Osteocyte (in vitro differentiated cells): ENCODE data around the gene C16orf89. TPM values are rescaled to one million over a fixed set of nuclear protein-coding genes. Genes with fewer than 3 reads are reported as not detected.
"Not testable (repeated sequence)": the region's sequence is repeated elsewhere in the genome, so short reads cannot be mapped to it uniquely, and the experiment has no call there.

ENCODE experiments used
- DNase-seq: peaks from one replicate; pipeline ENCODE4 v3.0.0; 2021; ENCODE audit warnings: mixed read lengths; ENCODE audit not compliant: unreplicated experiment; ENCODE audit errors: extremely low spot score
- H3K27ac Mint-ChIP-seq: one replicate; pipeline ENCODE4 v1.8.0; 2021; ENCODE audit warnings: mild to moderate bottlenecking, mixed read lengths; ENCODE audit not compliant: unreplicated experiment
- H3K27me3 Mint-ChIP-seq: one replicate; pipeline ENCODE4 v1.8.0; 2021; ENCODE audit warnings: mixed read lengths; ENCODE audit not compliant: unreplicated experiment
- H3K36me3 Mint-ChIP-seq: one replicate; pipeline ENCODE4 v1.8.0; 2021; ENCODE audit warnings: mixed read lengths; ENCODE audit not compliant: unreplicated experiment
- H3K4me1 Mint-ChIP-seq: one replicate; pipeline ENCODE4 v1.8.0; 2021; ENCODE audit warnings: mixed read lengths; ENCODE audit not compliant: unreplicated experiment
- H3K4me3 Mint-ChIP-seq: one replicate; pipeline ENCODE4 v1.8.0; 2021; ENCODE audit warnings: mild to moderate bottlenecking, moderate library complexity, mixed read lengths; ENCODE audit not compliant: unreplicated experiment
- H3K9me3 Mint-ChIP-seq: one replicate; pipeline ENCODE4 v1.8.0; 2021; ENCODE audit warnings: mixed read lengths; ENCODE audit not compliant: unreplicated experiment
- total RNA-seq: library from RNA; stranded (reverse); gene quantifications from 2 replicates; pipeline ENCODE4 v1.2.1, GENCODE V29; 2021

The C16orf89 gene
- total RNA-seq, 1 donor from 2014 or later, result not detected

DNA sequence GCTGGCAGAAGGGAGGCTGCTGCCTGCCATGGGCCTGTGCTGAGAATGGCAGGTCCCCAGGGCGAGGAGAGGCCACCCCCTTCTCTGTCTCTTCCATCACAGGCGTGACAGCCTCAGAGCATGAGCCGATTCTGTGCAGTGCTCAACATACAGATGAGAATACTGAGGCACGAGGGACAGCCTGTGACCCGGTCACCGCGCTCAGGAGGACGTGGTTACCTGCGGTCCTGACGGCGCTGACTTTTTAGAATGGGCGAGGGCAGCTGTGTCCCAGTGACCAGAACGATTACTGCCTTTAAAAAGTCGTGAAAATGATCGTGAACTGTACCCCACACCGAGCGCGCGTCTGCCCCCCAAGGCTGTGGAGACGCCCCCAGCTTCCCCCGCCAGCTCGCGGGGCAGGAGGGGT, 31.3 kb upstream of the C16orf89 start:
- H3K27ac Mint-ChIP-seq, result peak overlapping the region; percentile 56
- not testable (repeated sequence) for H3K36me3 Mint-ChIP-seq, H3K9me3 Mint-ChIP-seq, DNase-seq
- H3K4me1 Mint-ChIP-seq, result peaks cover 16% of the 10 kb centered on the region
- H3K27me3 Mint-ChIP-seq, result peaks cover 12% of the 10 kb centered on the region
- H3K4me3 Mint-ChIP-seq, result peak overlapping the region; percentile 81

DNA sequence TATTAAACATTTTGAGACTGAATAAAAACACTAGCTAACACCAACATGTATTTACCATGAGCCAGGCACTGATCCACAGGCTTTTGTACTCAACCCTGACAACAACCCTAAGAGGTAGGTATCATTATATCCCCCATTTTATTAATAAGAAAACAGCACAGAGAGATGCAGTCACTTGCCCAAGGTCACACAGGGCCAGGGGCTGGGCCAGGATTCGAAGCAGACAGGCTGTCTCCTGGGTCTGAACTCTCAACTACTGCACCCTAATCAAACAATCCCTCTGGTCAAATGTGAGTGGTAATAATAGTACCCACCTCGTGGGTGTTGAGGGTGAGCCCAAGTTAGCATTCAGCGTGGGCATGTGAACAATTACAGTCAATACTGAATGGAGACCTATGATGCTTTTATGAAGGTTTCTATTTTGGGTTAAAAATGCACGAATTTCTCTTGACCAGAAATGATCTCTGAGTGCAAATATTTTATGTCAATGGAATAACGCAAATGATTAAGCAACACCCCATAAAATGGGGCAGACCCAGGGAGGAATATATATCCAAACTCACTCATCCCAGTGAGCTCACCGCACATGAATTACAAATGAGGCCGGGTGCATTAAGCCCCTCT, 30.8 kb upstream of the C16orf89 start:
- H3K36me3 Mint-ChIP-seq, H3K9me3 Mint-ChIP-seq, DNase-seq: not testable (repeated sequence)
- Mint-ChIP-seq H3K4me1 (peaks cover 17% of the 10 kb centered on the region), H3K4me3 (peak overlapping the region; percentile 81), H3K27ac (peak overlapping the region; percentile 56), H3K27me3 (peaks cover 12% of the 10 kb centered on the region)

DNA sequence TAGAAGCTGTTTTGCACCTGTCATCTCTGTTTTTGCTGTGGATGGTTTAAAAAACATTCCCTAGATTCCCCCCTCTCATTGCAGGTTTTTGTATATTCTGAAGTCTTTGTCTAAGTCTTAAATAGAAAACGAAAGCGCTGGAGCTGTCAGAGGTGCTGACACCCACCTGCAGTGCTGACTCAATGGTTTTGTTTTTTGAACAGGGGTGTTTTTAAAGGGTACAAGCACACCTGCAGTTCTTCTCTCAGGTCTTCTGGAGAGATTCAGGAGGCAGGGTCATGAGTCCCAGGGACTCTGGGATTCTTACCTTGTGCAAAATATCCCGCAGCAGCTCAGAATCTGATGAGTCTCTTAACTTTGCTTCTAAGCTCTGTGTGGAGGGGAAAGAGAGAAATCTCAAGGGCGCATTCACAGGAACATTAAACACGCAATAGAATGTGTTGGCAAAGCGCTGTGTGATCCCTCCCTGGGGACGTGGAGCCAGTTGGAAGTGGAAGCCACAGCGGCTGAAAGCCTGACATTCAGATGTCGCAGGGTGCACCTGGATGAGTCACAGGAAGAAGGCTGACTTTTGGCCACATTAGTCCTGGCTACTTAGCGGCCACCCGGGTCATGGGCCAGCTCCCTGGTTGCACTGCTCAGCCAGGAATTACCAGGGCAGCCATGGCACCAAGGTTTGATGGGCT, 29.5 kb upstream of the C16orf89 start:
- not testable (repeated sequence) for H3K9me3 Mint-ChIP-seq, H3K4me3 Mint-ChIP-seq, H3K36me3 Mint-ChIP-seq, H3K27ac Mint-ChIP-seq, DNase-seq, H3K27me3 Mint-ChIP-seq
- peaks cover 17% of the 10 kb centered on the region for H3K4me1 Mint-ChIP-seq

DNA sequence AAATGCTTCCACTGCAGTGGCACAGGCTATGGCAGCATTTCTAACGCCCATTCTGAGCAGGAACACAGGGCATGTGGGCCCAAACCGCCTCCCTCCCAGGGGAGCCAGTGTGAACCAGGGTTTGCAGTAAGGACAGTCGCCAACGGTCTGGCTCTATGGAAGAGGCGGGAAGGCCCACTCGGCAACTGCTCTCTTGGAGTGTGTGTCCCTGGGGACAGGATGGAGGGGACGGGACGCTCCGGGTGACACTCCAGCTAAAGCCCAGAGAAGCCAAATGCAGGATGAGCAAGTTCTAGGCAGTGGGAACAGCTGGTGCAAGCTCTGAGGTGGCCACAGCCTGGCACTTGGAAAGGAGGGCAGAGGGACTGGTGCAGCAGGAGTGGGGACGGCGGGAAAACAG, 28.0 kb upstream of the C16orf89 start:
- H3K27ac Mint-ChIP-seq, H3K27me3 Mint-ChIP-seq, H3K4me3 Mint-ChIP-seq, H3K9me3 Mint-ChIP-seq, DNase-seq, H3K36me3 Mint-ChIP-seq: not testable (repeated sequence)
- peaks cover 14% of the 10 kb centered on the region for H3K4me1 Mint-ChIP-seq

DNA sequence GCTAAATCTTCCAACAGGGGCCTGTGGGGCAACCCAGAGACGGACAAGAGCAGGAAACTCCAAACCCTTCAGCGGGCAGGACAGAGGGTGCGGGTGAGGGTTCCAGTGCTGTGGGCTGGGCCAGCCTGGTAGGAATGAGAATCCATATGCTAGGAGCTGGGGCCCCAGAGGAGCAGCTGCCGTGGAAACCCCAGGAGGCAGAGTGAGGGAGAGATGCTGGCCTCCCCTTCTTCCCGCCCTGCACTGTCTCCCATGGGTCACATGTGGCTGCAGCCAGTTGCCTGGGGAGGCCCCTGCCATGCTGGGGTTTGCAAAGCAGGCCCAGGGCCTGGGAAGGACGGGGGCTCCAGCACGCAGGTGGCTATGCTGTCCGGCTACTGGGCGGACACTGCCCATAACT, 27.3 kb upstream of the C16orf89 start:
- DNase-seq, H3K9me3 Mint-ChIP-seq, H3K36me3 Mint-ChIP-seq, H3K4me3 Mint-ChIP-seq, H3K27ac Mint-ChIP-seq, H3K27me3 Mint-ChIP-seq: not testable (repeated sequence)
- peaks cover 13% of the 10 kb centered on the region for H3K4me1 Mint-ChIP-seq

DNA sequence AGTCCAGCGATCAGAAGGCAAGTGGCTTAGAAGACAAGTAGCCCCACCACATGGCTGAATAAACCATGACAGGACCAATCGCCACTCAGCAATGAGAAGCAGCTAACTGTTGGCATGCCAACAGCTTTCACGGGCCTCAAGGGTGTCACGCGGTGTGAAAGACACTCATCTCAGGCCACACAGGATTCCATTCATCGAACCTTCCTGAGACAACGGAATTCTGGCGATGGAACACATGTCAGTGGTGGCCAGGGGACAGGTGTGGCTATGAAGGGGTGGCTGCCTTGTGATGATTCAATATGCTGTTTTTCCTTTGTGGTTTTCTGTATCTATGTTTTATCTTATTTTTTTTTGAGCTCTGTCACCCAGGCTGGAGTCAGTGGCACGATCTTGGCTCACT, 24.8 kb upstream of the C16orf89 start:
- not testable (repeated sequence) for H3K4me1 Mint-ChIP-seq, H3K4me3 Mint-ChIP-seq, H3K36me3 Mint-ChIP-seq

DNA sequence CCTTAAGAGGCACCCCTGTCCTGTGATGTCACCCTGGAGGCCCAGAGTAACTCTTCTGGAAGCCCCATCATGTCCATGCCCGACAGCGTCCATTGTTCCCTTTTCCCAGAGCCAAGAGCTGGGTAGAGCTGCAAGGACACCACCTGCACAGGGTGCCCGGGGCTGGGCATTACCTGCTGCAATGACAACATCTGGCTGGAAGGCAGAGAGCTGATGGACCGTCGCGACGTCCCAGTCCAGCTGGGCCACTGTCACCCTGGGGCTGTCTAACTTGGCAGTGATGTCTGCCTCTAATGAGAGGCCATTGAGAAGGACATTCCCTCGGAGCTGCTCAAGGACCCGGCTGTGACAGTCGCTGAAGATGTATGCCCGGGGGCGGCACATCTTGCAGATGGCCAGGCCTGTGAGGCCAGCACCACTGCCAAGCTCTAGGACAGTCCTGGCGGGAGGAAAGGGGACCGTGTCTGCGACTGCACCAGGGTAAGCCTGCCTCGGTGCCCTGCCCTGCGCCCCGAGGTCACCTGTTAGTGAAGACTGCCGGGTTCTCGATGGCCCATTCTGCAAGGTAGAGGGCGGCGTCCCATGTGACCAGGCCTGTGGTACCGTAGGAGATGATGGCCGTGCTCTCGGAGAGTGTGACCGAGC, 24.3 kb upstream of the C16orf89 start:
- H3K27me3 Mint-ChIP-seq, DNase-seq, H3K4me3 Mint-ChIP-seq, H3K9me3 Mint-ChIP-seq, H3K36me3 Mint-ChIP-seq, H3K27ac Mint-ChIP-seq, H3K4me1 Mint-ChIP-seq: not testable (repeated sequence)

More for the DNA sequence above, 24.8 kb upstream of the C16orf89 start:
- not testable (repeated sequence) for H3K27ac Mint-ChIP-seq, DNase-seq, H3K27me3 Mint-ChIP-seq, H3K9me3 Mint-ChIP-seq

DNA sequence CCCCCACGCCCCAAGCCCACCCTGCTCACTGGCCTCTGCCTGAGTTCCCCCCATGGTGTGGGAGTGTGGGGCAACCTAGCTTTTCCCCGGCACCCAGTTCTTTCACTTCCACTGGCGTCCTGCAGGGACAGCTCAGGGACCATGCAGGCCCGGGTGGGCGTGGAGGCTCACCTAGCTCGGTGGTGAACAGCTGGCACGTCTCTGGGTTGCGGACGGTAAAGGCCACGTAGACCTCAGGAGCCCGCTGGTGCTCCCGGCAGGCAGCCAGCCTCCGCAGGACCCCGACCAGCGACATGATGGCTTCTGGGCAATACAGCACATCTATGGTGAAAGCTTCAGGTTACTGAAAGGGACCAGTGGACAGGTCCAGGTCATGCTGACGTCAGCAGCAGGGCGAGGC, 23.2 kb upstream of the C16orf89 start:
- H3K27me3 Mint-ChIP-seq, DNase-seq, H3K4me1 Mint-ChIP-seq, H3K27ac Mint-ChIP-seq, H3K9me3 Mint-ChIP-seq, H3K4me3 Mint-ChIP-seq: not testable (repeated sequence)
- H3K36me3 Mint-ChIP-seq, result peaks cover 16% of the 10 kb centered on the region

DNA sequence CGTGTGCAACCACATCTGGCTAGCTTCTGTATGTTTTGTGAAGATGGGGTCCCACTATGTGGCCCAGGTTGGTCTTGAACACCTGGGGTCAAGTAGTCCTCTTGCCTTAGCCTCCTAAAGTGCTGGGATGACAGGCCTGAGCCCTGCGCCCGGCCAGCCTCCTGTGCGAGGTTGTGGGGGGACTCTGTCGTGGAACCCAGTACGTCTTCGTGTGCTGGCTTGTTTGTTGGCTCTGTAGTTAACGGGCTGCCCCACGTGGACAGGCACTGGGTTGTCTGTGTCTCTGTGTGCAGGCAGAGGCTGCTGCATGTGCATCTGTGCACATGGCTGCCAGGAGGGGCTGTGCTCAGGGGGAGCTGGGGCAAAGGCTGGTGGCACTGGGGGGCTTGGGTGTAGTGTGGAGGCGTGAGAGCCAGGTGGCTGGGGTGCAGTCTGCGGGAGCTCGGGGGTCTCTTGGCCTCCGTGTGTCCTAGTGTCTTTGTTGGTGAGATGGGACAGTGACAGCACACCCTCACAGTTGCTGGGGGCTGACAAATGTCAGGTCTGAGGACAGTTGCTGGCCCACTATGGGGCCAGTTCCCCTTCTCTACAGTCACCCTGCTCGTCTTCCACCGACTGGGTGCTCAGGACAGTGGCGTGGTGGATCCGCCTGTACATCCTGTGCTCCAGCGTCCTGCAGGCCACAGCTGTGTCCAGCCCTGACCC, 22.5 kb upstream of the C16orf89 start:
- not testable (repeated sequence) for H3K9me3 Mint-ChIP-seq, DNase-seq, H3K27ac Mint-ChIP-seq, H3K4me1 Mint-ChIP-seq, H3K27me3 Mint-ChIP-seq, H3K4me3 Mint-ChIP-seq
- H3K36me3 Mint-ChIP-seq, result peaks cover 18% of the 10 kb centered on the region

DNA sequence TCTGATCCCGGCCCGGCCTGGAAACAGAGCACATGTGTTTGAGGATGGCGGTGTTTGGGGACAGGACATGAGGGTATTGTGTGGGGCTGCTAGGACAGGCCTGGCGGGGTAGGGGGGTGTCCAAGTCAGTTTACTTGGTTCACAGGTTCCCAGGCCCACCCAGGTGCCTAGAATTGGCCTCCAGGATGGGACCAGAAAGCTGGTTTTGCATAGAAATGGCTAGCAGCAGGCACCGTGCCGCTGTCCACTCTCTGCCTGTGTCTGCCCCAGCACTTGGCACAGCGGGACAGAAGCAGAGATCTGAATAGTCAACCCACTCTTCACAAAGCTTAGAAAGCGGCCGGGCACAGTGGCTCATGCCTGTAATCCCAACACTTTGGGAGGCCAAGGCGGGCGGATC, 20.0 kb upstream of the C16orf89 start:
- H3K27ac Mint-ChIP-seq, H3K4me3 Mint-ChIP-seq, H3K4me1 Mint-ChIP-seq, DNase-seq, H3K9me3 Mint-ChIP-seq, H3K27me3 Mint-ChIP-seq: not testable (repeated sequence)
- H3K36me3 Mint-ChIP-seq, result peaks cover 19% of the 10 kb centered on the region
